GM21526 (cell line): ENCODE data around the gene NR1D1.
"Not testable (repeated sequence)": the region's sequence is repeated elsewhere in the genome, so short reads cannot be mapped to it uniquely, and the experiment has no call there.

Source experiments
- ATAC-seq: cut with Tn5 transposase; IDR thresholded peaks from one replicate; pipeline ENCODE4 v1.9.1; 2021; ENCODE audit warnings: moderate library complexity; ENCODE audit not compliant: unreplicated experiment, low FRiP score

Gene NR1D1

DNA sequence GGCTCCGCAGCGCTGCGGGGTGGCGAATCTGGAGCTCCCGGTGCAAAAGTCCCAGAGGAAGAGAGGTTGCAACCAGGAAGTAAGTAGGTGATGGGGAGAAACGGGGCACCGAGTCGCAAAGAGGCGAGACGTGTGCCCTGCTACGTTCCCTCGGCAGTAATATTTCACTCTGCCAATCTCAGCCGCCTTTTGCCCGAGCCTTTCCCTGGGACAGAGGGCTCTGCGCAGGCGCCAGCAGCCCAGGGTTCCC is at the start of gene NR1D1:
Gene NR1D1, minus strand, starts transcription at position 171 of the 250 bp plus-strand sequence. CDS start 495 bp downstream, outside the sequence.
- no peak for ATAC-seq

DNA sequence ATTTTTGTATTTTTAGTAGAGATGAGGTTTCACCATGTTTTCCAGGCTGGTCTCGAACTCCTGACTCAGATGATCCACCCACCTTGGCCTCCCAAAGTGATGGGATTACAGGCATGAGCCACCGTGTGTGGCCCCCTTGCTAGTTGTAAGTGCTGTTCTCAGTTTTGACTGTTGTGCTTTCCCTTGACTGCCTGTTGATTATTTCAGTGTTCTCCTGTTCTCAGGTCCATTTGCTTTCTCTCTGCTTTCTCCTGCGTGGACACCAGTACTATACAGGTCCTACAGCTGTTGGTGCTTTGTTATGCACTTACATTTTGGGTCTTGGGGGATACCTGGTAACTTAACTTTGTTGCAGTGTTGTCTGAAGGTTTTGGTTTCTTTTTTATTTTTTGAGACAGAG is 48.1 kb upstream of the NR1D1 start:
- ATAC-seq = no peak

DNA sequence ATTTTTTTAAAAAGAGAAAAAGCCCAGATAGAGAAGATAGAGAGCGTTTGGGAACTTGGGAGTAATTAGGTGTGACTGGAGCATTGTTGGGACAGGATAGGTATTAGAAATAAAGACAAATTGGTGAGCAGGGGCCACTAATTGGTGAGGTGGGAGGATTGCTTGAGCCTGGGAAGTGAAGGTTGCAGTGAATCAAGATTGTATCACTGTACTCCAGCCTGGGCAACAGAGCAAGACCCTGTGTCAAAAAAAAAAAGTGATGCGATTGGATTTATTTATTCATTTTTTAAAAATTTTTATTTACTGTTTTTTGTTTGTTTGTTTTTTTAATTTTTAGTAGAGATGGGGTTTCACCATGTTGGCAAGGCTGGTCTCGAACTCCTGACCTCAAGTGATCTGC is 45.1 kb upstream of the NR1D1 start:
- ATAC-seq = no peak

DNA sequence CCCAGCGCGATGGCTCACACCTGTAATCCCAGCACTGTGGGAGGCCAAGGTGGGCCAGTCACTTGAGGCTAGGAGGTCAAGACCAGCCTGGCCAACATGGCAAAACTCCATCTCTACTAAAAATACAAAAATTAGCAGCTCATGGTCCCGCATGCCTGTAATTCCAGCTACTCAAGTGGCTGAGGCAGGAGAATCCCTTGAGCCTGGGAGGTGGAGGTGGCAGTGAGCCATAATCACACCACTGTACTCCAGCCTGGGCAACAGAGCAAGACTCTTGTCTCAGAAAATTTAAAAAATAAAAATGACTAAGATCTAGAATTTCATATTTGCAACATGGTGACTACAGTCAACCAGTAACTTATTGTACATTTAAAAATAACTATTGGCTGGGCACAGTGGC is 42.8 kb upstream of the NR1D1 start:
- ATAC-seq = not testable (repeated sequence)

DNA sequence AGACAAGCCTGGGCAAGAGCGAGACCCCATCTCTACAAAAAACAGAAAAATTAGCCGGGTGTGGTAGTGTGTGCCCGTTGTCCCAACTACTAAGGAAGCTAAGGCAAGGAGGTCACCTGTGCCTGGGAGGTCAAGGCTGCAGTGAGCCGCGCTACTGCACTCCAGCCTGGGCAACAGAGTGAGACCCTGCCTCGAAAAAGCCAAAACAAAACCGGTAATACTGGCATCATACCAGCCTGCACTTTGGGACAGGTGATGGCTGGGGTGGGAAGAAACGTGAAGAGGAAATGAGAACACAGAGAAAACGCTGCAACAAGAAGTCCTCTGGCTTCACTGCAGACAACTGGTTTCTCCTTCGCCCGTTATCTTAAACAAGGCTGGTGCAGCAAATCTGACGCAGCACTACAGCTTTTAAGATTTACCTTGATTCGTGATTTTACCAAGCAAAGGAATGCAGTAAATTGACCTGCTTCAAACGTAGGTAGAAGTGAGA is 39.2 kb upstream of the NR1D1 start:
- peak; percentile 10 for ATAC-seq

DNA sequence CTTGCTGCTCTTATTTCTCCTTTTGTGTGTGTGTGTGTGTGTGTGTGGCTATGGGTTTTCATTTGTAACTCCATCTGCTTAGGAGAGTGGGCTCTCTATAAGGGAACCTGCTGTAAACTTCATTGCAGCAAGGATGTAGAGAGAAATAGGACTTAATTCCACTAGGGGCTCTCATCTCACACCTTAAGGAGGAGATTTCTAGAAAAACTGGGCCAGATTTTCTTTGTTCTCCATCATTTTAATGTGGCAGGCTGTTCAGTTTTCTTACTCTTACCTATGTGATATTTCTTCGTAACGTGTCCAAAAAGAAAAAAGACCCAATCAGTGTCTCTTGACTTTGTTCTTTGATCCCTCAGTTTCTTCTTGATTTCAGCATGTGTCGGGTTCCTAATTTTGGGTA is 35.4 kb upstream of the NR1D1 start:
- no peak for ATAC-seq

DNA sequence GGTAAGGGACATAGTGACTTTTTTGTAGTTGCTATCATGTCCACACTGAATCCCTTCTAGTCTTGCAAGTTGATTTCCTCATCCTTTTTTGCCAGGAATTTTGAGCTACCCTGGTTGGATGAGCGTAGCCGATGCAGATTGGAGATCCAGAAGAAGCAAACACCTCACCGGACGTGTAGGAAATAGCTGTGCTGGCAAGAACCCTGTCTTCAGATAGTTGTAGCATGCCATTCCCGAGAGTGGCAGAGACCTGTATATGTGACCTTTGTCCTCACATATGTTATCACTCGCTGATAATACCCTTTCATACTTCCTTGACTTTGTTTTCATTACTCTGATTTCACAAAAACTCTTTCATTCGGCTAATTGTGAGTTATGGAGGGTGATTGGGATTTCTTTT is 33.8 kb upstream of the NR1D1 start:
- ATAC-seq = no peak

DNA sequence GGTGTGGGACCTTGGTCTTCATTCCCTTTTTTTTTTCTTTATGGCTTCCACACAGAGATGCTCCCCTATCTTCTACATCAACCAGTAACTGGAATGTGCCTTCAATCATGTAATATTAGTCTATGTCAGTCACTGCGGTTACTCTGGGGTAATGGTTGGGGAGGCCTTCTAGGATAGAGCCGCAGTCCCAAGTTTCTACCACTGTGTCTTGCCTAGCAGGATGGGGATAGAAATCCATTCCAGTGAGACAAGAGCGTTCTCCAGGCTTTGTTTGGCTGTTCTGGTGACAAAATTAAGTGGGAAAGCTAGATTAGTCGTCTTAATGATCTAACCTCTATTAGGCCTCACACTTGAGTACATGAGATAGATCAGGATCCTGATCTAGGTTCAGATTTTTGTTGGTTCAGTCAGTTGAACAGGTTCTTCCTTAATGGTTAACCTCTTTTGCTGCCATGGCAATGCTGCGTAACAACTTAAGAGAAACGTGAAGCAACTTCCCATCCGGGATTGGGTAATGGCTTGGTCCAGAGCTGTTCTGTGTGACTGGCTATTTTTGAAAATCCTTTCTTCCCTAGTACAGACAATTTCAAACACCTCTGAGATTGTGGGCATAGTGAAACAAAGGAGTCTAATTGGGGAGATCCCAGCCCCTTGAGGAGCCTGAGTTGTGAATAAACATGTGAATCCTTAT is 30.1 kb upstream of the NR1D1 start:
- no peak for ATAC-seq

DNA sequence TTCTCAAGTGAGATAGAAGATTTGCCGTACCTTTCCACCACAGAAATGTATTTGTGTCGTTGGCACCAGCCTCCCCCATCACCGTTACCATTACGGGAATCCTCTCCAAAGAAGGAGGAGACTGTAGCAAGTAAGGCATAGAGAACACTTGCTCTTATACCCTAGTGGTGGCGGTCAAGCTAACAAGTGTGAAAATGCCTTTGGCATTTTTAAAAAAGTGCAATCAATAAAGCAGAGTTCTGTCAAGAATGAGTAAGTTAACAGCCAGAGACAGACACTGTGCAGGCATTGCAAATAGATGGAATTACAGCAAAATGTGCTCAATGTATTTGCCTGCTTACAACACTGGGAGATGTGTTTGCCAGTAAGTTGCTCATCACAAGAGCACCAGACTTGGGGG is 29.1 kb upstream of the NR1D1 start:
- no peak for ATAC-seq

DNA sequence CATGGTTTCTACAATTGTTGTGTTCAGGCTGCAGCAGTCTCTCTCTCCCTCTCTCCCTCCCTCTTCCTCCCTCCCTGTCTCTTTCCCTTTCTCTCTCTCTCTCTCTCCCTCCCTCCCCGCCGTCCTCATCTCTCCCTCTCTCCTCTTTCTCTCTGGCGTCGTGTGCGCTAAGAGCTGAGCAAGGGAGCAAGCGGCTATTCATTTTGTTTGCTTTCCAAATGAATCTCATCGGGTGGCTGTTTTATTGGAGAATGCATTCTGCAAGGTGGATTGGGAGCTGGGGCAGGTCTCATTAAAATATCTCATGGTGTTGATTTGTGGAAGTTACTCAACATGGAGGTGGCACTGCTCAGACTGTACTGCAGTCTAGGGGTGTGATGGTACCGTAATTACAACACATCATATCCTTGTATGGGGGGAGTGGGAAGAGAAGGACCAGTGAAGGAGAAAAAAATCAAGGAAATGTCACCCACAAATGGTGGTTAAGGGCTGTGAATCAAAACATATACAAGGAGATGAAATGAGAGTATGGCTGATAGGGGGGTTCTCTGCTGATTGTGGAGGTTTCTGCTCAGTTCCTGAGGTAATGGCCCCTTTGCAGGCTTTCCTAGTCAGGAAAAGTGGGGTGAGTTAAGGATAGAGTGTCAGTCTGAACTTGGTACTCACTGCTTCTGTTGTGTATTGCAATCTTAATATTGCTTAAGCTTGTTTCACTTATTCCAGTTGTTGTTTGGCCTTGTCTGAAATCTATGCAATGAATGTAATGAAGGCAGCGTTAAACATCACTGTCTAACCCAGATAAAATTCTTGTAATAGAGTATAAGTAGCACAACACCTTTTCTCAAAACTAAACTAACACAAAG is 24.1 kb upstream of the NR1D1 start:
- no peak for ATAC-seq

DNA sequence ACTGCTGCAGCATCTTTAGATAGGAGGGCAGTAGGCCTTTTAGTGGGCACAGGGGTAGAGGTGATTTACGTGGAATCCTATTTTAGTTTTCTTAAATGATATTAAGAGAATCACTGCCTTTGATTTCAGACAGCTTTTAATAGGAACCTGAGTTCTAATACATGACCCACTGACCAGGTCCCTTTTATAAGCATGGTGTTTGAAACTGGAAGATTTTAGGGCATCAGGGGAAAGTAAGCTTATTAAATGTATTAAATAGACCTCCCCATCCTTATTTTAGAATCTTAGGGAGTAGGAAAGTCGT is 23.4 kb upstream of the NR1D1 start:
- no peak for ATAC-seq

DNA sequence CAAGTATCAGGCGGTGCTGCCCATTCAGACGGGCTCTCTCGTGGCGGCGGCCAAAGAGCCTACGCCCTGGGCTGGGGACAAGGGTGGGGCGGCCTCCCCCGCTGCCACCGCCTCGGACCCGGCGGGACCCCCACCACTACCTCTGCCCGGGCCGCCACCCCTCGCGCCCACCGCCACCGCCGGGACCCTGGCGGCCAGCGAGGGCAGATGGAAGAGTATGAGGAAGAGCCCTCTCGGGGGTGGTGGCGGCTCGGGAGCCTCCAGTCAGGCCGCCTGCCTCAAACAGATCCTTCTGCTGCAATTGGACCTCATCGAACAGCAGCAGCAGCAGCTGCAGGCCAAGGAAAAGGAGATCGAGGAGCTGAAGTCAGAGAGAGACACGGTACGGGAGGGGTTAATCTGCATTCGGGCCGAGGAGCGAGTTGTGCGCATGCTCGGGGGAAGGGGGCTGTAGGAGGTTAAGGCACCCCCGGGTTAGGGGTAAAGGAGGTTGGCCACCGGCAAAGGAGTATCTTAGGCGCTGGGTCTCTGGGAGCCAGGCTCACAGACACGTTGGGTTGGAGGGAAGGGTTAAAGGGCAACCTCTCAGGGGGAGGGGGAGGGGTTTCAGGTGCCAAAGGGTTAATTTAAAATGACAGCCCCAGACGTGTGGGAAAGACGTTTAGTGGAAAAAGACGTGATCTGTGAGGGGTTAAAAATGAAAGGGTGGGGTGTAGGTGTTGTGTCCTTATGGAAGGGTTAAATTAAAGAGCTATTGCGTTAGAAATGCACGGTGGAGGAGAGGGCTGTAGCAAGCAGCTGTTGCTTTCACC is 22.8 kb upstream of the NR1D1 start:
- ATAC-seq = no peak

DNA sequence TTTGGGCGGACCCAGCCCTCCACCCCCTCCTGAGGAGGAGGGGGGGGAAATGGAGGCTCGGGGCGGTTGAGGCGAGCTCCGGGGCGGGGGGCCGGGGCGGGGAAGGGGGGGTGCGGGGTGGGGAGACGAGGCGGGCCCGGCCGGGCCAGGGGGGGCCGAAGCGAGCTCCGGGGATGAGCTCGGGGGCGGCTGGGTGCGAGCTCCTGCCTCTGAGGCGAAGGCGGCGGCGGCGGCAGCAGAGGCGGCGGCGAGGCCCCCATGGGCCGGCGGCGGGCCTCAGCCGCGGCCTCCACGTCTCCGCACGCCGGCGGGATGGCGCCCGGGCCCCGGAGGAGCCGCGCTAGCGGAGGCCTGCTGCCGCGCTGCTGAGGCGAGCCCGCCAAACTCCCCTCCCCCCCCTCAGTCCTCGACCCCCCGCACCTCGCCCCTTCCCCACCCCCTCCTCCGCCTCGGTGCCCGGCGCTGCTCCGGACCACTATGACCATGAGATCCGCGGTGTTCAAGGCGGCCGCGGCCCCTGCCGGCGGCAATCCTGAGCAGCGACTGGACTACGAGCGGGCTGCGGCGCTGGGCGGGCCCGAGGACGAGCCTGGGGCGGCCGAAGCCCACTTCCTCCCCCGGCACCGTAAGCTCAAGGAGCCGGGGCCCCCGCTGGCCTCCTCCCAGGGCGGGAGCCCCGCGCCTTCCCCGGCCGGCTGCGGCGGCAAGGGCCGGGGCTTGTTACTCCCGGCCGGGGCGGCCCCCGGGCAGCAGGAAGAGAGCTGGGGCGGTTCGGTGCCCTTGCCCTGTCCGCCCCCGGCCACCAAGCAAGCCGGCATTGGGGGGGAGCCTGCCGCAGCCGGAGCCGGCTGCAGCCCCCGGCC is 22.0 kb upstream of the NR1D1 start:
- ATAC-seq = no peak

DNA sequence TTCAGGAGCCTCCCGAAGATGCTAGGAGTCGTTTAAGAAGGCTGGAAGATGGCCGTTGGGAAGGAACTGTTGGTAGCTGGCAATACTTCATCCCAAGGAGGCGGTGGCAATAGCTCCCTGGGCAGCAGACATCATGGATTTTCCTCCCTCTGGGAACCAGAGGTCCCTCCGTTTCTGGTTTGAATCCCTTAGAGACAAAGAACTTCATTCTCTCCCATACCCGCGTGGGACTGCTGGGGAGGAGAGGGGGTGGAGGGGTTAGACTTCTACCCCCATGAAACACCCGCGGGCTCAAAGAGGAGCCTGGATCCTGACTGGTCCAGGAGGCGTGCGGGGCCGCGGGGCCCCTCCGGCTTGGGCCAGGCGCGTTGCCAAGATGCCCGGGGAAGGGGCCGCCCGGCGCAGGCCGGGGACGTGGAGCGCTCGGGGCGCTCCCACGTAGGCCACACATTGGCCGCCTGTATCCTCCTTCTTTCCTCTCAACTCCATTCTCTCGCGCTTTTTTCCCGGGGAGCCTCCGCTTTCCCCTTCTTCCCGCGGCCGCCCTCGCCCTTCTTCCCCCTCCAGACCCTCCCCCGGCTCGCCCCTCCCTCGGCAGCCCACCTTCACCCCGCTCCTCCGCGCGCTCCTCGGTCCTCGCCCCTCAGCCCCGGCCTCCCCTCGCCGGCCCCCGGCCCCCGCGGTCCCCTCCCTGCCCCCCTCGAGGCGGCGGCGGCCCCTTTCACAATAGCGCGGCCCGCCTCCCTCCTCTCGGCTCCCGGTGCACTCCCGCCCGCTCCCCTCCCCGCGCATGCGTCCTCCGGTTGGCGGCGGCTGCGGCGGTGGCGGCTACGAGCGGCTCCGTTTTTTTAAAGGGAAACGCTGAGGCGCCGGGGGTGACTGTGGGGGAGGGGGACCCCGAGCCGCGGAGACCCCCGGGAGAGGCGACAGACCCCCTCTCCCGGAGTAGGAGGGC is 21.1 kb upstream of the NR1D1 start, which contains the start of gene MSL1:
Gene MSL1, plus strand, starts transcription at position 791 of the 955 bp plus-strand sequence. CDS start 642 bp downstream, outside the sequence.
- ATAC-seq = no peak

DNA sequence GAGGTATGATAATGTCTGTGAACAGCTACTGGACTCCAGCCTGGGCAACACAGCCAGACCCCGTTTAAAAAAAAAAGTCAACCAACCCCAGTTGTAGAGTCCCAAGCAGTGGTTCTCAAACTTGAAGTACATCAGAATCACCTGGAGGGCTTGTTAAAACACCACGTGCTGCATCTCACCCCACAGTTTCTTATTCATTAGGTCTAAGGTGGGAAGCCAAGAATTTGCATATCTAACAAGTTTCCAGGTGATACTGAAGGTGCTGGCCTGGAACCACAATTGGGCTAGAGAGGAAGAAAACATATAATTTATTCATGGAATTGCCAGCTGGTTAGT is 14.7 kb upstream of the NR1D1 start:
- no peak for ATAC-seq

DNA sequence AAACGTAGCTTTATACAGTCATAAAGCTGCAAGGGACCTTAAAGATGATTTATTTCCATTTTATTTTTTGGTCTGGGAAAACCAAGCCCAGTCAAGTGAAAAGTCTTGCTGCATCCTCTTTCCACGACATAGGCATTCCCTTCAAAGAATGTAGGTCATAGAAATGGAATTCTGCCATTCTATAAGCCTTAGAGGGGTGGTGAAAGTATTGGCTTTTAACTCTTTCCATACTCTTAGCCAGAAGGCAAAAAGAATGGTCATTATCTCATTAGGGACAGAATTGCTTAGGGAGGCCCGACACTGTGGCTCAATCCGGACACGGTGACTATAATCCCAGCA is 13.5 kb upstream of the NR1D1 start:
- ATAC-seq = no peak

DNA sequence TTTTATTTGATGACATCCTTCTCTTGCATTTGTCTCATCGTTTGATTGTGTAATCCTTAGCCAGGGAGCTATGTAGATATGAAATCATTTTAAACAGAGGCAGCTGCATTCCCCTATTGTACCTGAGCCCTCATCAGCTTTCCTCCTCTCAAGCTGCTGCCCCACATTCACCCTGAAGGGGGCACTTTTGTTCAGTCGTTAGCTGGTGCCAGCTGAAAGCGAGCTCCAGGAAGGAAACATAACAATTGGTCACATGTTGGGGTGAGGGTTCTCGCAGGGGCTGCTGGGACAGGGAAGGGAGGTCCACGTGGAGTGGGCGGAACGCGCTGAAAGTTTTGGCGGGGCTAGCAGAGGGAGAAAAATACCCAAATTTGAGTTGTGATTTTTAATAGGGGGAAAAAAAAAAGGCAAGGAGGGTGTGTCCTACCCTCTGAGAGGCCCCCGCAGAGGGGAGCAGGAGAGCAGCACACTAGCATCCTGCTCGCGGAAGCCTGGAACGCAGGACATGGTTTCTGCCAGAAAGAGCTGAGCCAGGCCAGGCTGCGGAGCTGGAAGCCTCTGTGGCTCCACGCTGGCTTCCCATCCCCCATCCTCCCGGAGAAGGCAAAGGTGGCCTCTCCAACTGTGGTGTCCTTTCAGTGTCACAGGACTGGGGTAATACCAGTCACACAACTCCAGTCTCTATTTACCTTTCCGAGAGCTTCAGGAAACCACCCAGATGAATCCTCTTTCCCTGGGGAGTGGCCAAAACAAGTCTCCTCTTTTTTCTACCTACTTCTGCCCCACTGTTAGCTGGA is 12.9 kb upstream of the NR1D1 start:
- peak; percentile 71 for ATAC-seq

DNA sequence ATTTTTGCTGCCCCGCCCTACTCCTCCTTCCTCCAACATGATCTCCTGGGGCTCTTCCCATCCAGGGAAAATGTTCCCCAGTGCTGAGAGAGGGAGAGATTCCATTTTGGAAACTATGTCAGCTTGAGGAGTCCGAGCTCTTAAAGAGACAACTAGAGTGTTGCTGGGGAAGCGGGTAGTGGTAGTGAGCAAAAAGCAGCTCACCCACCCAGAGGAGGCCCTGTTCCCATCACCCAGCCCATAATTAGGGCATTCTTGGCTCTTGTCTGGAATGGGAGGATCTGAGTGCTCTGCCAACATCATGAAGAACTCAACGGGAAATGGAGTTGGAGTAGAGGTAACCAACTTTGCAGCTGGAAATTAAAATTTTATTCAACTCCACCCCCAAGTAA is 12.3 kb upstream of the NR1D1 start:
- no peak for ATAC-seq

DNA sequence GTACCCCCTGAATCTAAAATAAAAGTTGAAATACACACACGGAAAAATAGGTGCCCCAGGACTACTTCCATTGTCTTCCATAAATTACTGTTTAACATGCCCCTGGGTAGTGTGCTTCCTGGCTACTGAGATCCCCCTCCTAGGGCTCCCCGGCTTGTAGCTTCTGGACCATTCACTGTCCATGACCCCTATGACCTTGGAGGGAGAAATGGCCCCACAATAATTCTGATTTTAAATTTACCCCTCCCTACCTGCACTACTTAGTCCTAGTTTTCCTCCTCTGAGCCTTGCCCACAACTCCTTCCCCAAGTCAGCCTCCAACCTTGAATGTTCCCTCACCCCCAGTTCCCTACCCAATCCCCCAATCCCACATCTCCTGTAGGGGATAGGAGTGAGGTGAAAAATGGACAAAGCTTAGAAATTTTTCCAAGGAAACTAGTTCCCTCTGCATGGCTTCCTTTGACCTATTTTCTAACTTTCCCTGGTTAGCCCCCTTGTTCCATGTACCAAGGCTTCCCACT is 11.9 kb upstream of the NR1D1 start:
- ATAC-seq = no peak
